K562 (cell line): Measurements from ENCODE around the gene FUT6. TPM values are rescaled to one million over a fixed set of nuclear protein-coding genes. Genes with fewer than 3 reads are reported as not detected.
A peak's percentile ranks its signal among the peaks of the same experiment; 100 is the strongest.

Experiments
- ATF6 ChIP-seq: sonication (generic); formaldehyde crosslinking; IDR thresholded peaks from 2 replicates; pipeline ENCODE4 v1.4.0; 2020; ENCODE audit warnings: mild to moderate bottlenecking, missing genetic modification reagents
- CBFB ChIP-seq: sonication (generic); formaldehyde crosslinking; IDR thresholded peaks from 2 replicates; pipeline ENCODE4 v1.4.0; 2020; ENCODE audit warnings: mild to moderate bottlenecking, missing genetic modification reagents
- FIP1L1 ChIP-seq: fragments of 200-400 bp; formaldehyde crosslinking; IDR thresholded peaks from 2 replicates; pipeline ENCODE4 v1.6.1; 2018; ENCODE audit warnings: mild to moderate bottlenecking, low read depth, low read length; ENCODE audit not compliant: poor library complexity, severe bottlenecking
- FOXM1 ChIP-seq, 2 experiments: fragments of 450-650 bp in 1 of 2; sonication (generic) in 1 of 2; formaldehyde crosslinking in 1 of 2; IDR thresholded peaks; 2 replicates each; pipeline versions ENCODE4 v1.6.1 to v1.9.0; 2017 to 2022; ENCODE audit warnings: low read depth in 2 of 2, mild to moderate bottlenecking in 2 of 2, missing genetic modification reagents in 1 of 2, moderate library complexity in 1 of 2
- GATAD2B ChIP-seq: fragments of 450-650 bp; IDR thresholded peaks from 2 replicates; pipeline ENCODE4 v1.6.1; 2017; ENCODE audit warnings: mild to moderate bottlenecking, borderline replicate concordance
- HMGN3 ChIP-seq: IDR thresholded peaks from 2 replicates; pipeline ENCODE4 v1.6.1; 2011; ENCODE audit warnings: borderline replicate concordance, low read depth, mild to moderate bottlenecking, mixed read lengths, low read length; ENCODE audit not compliant: insufficient read length; ENCODE audit errors: extremely low read depth
- LCOR ChIP-seq: sonication (generic); formaldehyde crosslinking; IDR thresholded peaks from 2 replicates; pipeline ENCODE4 v1.8.0; 2022; ENCODE audit warnings: mild to moderate bottlenecking, missing genetic modification reagents
- NONO ChIP-seq, 2 experiments: fragments of 200-400 bp in 1 of 2; fragments of 450-650 bp in 1 of 2; formaldehyde crosslinking in 1 of 2; IDR thresholded peaks; 2 replicates each; pipeline ENCODE4 v1.6.1; 2017; ENCODE audit warnings: low read depth in 2 of 2, mild to moderate bottlenecking in 2 of 2, moderate library complexity in 2 of 2, low read length in 1 of 2
- PHF21A ChIP-seq: fragments of 450-650 bp; IDR thresholded peaks from 2 replicates; pipeline ENCODE4 v1.6.1; 2017; ENCODE audit warnings: low read depth, borderline replicate concordance
- PRMT5 ChIP-seq: sonication (generic); formaldehyde crosslinking; IDR thresholded peaks from 2 replicates; pipeline ENCODE4 v1.5.0; 2020; ENCODE audit warnings: missing genetic modification reagents
- SAP30 ChIP-seq: fragments of 200-600 bp; sonication (generic); IDR thresholded peaks from 2 replicates; pipeline ENCODE4 v1.6.1; 2012; ENCODE audit warnings: borderline replicate concordance, low read depth, mild to moderate bottlenecking, moderate library complexity, low read length, control low read depth, inconsistent platforms; ENCODE audit not compliant: insufficient read depth, poor library complexity, severe bottlenecking
- SMAD4 ChIP-seq: fragments of 250-450 bp; sonication (Bioruptor Pico); conservative IDR thresholded peaks from 2 replicates; pipeline ENCODE4 v1.8.0; 2021; ENCODE audit warnings: inconsistent platforms, mild to moderate bottlenecking, moderate library complexity
- SREBF2 ChIP-seq: sonication (generic); formaldehyde crosslinking; IDR thresholded peaks from 2 replicates; pipeline ENCODE4 v1.4.0; 2020; ENCODE audit warnings: mild to moderate bottlenecking, missing genetic modification reagents
- ZFP91 ChIP-seq: sonication (generic); formaldehyde crosslinking; IDR thresholded peaks from 2 replicates; pipeline ENCODE4 v1.8.0; 2022; ENCODE audit warnings: mild to moderate bottlenecking, missing genetic modification reagents
- ZFX ChIP-seq: sonication (generic); formaldehyde crosslinking; IDR thresholded peaks from 2 replicates; pipeline ENCODE4 v1.8.0; 2022; ENCODE audit warnings: mild to moderate bottlenecking, missing genetic modification reagents, moderate library complexity
- ZNF165 ChIP-seq: fragments of 250-450 bp; sonication (Bioruptor Pico); IDR thresholded peaks from 2 replicates; pipeline ENCODE4 v1.4.0; 2020; ENCODE audit warnings: borderline replicate concordance
- ZNF232 ChIP-seq: sonication (generic); formaldehyde crosslinking; IDR thresholded peaks from 2 replicates; pipeline ENCODE4 v1.8.0; 2022; ENCODE audit warnings: mild to moderate bottlenecking, missing genetic modification reagents
- ZNF592 ChIP-seq: fragments of 450-650 bp; IDR thresholded peaks from 2 replicates; pipeline ENCODE4 v1.6.1; 2017; ENCODE audit warnings: antibody characterized with exemption, mild to moderate bottlenecking
- polyA plus RNA-seq, 8 experiments: library from polyadenylated mRNA; depleted of rRNA in 4 of 8; stranded (reverse) in 5 of 8; unstranded in 3 of 8; fragments of >200 nt; fragmentation: Nextera tagmentation in 2 of 8; fragmentation: Illumina TruSeq in 1 of 8; extraction: Ambion mirVana in 2 of 8; extraction: Trizol in 1 of 8; gene quantifications; 2 replicates each; pipeline versions ENCODE4 v1.2.1 to v1.2.3, GENCODE V29; 2011 to 2014; ENCODE audit warnings: inconsistent platforms in 1 of 8, missing spikeins in 1 of 8
- total RNA-seq, 7 experiments: library from RNA; depleted of rRNA in 6 of 7; stranded (reverse); fragments of >200 nt in 6 of 7; fragmentation: Illumina TruSeq in 2 of 7; extraction: Trizol in 2 of 7; gene quantifications; 2 replicates each; pipeline versions ENCODE4 v1.2.1 to v1.2.3, GENCODE V29; 2011 to 2021; ENCODE audit warnings: low replicate concordance in 1 of 7

FUT6 gene
- total and polyA plus RNA-seq, 9 of the 15 experiments (the other 6 are each of a cell fraction or from before 2014, with no cell fraction given) = 0.04 TPM; not detected in 8

- TF ChIP-seq ZFP91 (CRISPR knock-in tag) (peak; percentile 63; the same call in 1 of the 2 replicates), ZNF592 (peak; percentile 92), ATF6 (CRISPR knock-in tag) (peak; percentile 95; the same call in 1 of the 2 replicates), FIP1L1 (peak; percentile 57), ZFX (CRISPR knock-in tag) (peak; percentile 65), CBFB (CRISPR knock-in tag) (peak; percentile 91; the same call in 1 of the 2 replicates), PRMT5 (CRISPR knock-in tag) (peak; percentile 83; the same call in 1 of the 2 replicates), ZNF232 (CRISPR knock-in tag) (peak; percentile 99), LCOR (CRISPR knock-in tag) (peak; percentile 98), SREBF2 (CRISPR knock-in tag) (peak; percentile 94), ZNF165 (CRISPR knock-in tag) (no peak), HMGN3 (peak; percentile 95), SAP30 (peak; percentile 6), GATAD2B (peak; percentile 94), PHF21A (0 out of 2 replicates have a peak, but pooled peaks have one; percentile 57), NONO (IDR thresholded peaks at IDR 0.05; ENCODE audit: low read depth in 2 of 2, low read length in 1 of 2) (peak in 1 of 2 experiments; percentile 71; a peak in 1 of 4 replicates), FOXM1 (IDR thresholded peaks at IDR 0.05; ENCODE audit: low read depth) (no peak), FOXM1 (CRISPR knock-in tag; IDR thresholded peaks at IDR 0.05; ENCODE audit: low read depth) (peak; percentile 93), SMAD4 (CRISPR knock-in tag) (peak; percentile 75; the same call in 1 of the 2 replicates)
Observed at GRCh38 chr19:5803752-5804515, 35.6 kb downstream of the FUT6 start (continued).
